GM18858 (cell line): ENCODE results near the gene POP4.
"Not testable (repeated sequence)": the region's sequence is repeated elsewhere in the genome, so short reads cannot be mapped to it uniquely, and the experiment has no call there.

Experiments
- ATAC-seq: cut with Tn5 transposase; IDR thresholded peaks from one replicate; pipeline ENCODE4 v1.9.1; 2021; ENCODE audit not compliant: unreplicated experiment

Gene POP4, protein sequence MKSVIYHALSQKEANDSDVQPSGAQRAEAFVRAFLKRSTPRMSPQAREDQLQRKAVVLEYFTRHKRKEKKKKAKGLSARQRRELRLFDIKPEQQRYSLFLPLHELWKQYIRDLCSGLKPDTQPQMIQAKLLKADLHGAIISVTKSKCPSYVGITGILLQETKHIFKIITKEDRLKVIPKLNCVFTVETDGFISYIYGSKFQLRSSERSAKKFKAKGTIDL

DNA sequence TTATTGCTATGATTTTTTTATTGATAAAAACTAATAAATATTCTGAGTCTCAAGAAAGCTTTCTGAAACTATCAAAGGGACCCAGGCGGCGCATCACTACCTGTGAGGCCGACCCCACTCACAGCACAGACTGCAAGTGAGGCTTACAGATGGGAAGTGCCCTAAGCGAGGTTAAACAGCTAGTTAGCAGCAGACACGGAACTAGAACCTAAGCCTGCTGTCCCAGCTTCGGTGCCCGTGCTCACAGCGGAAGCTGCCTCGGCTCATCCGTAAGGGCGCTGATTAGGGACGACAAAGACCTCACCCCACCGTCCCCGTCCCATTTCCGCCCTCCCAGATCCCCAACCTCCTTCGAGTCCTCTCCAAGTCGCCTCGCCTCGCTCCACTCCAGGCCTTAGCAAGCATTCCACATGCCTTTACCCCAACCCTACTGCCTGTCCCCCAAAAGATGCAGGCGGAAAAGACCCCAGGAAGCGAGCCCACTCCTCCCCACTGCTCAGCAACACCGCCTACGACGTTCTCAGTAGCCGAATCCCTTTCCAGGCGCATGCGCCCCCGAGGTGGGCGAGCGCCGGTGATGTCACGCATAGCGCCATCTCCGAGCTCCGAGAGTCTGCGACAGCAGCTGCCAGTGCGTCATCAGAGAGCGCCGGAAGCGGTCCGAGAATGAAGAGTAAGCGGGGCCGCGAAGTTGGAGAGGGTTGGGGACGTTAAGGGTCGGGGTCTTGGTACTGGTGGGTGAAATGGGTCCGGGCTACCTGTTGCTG lies at the start of gene POP4:
TSS of gene POP4 (plus strand) at position 631 of the 767 bp plus-strand sequence. CDS start at position 667, 36 bp downstream.
- peak; percentile 46 for ATAC-seq

DNA sequence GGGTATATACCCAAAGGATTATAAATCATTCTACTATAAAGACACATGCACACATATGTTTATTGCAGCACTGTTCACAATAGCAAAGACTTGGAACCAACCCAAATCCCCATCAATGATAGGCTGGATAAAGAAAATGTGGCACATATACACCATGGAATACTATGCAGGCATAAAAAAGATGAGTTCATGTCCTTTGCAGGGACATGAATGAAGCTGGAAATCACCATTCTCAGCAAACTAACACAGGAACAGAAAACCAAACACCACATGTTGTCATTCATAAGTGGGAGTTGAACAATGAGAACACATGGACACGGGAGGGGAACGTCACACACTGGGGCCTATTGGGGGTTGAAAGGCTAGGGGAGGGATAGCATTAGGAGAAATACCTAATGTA lies 47.0 kb upstream of the POP4 start:
- not testable (repeated sequence) for ATAC-seq

DNA sequence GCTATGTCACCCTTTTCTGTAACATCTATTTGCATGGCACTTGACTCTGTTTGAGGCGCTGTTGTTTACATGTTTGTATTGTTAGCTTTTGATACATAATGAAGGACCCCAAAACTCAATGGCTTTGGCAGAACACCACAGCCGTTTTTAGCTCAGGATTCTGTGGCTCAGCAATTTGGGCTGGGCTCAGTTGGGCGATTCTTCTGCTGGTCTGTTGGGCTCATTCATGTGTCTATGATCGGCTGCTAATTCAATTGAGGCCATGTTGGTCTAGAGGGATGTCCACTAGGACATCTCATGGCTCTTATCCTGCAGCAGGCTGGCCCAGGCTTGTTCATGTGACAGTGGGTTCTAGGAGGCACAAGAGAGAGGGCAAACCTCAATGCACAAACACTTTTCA lies 46.3 kb upstream of the POP4 start:
- ATAC-seq: no peak

DNA sequence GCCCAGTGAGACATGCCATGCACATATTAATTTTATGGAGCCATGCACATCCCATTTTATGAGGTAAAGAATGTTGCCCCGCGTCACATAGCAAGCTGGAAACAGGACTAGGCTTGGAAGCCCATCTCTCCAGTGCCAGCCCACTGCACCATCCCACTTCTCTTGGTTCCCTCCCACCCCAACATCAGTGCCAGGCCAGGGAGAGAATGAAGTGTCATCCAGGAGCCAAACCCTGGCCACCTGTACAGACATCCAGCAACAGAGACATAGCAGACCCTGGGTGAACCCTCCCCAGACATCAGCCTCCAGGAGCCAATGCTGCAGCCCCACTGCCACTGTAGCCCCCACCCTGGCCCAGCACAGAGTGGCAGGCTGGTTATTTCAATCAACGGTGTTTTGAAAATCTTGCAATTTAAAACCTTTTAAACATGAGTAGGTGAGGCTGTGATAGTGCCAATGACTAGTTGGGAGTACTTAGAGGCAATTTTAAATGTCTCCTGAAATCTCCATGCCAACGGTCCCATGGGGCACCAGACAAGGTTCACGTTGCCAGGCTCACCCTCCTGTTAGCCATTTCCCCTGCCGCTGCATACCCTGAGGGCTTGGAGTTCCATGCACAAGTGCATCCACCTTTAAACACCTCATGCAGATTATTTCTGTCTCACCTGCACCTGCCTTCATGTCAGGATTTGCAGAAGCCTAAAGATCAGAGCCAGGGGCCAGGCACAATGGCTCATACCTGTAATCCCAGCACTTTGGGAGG lies 45.6 kb upstream of the POP4 start:
- no peak for ATAC-seq

DNA sequence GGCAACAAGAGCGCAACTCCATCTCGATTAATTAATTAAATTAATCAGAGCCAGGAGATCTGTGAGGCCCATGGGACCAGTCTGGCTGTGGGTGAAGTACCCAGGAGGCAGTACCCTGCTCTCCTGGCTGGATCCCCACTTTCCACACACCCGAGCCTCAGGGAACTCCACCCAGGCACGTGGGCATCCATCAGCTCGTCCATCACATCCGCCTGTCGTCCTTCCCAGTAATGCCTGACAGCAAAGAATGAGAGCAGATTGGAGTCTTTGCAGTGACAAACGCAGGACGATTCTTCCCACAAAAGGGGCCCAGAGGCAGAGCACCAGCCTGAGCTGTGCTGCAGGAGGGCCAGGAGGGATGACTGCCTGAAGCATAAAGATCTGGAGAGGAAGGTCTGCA lies 44.5 kb upstream of the POP4 start:
- no peak for ATAC-seq

DNA sequence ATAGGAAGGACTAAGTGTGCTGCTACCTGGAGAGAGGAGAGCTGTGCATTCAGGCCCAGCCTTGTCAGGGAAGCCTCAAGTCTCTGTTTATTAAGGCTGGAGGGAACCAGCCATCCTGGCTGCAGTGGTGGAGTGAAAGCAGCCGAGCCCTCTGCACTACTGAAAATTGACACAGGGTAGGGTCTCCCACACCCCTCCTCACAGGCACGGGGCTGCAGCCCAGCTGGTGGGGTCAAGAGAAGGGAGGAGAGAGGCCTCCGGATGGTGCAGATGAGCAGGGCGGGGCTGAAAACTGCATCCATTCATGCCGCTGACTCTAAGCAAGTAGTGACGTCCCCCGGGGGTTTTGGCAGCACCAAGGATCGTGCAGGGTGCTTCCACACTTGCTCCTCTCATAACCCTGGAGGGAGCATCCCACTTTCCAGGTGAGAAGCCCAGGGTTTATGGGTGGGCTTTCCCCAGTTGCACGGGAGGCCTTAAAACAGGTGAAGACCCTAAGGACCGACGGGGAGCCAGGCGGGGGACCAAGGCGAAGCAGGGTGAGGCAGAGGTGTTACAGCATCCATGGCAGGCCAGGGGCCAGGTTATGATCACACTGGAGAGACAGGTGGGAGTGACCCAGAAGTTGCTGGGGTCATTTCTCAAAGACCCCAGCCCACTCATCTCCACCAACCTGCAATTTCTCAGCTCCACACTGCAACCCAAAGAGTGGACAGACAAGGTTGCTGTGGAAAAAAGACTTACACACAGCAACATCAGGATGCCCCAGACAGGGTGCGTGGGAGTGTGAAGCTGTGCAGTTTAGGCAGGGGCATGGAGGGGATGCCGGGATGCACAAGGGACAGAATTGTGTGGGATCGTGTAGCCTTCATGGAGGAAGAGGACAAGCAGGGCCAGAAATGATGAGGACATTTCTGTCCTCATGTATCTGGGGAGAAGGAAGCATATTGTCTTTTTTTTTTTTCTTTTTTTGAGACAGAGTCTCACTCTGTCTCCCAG lies 43.5 kb upstream of the POP4 start:
- ATAC-seq: no peak

DNA sequence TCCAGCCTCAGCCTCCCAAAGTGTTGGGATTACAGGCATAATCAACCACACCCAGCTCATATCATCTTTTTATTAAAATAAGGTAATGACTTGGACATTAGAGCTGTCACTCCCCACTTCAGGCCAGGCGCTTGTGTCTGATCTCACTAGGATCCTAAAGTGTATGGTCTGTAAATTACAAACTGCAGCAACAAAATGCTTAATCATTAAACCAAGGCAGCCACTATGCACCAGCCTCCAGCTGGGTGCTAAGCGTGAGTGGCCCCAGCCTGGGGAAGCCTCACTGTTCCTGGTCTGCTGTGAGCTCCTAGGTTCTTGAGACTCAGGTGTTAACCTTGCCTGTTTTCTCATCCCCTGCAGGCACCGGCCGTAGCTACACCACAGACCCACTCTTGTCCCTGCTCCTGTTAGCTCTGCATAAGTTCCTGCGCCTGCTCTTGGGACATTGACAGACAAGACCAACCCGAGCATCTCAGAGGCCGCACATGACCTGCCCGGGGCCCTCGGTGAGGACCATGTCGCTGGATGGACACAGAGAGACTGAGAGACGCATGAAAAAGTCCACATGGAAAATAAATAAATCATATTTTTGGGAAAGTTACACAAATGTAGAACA lies 42.5 kb upstream of the POP4 start:
- no peak for ATAC-seq

DNA sequence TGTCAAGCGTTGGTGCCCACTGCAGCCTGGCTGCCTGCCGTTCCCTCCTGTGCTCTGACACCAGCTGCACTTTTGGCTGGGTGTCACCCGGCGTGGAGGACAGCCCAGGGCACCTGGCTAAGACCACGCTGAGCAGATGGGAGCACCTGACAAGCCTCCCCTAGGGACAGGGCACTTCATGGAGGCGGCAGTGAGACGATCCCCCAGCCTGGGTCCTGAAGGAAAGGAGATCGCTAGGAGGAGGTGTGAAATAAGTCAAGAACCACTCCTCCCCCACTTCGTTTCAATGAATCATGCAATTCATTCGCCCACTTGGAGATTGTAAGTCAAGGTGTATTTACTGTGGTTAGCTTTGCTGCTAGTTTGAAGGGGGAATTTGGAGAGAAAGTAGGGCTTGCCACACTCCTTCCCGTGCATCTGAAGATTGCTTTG lies 41.5 kb upstream of the POP4 start:
- ATAC-seq: no peak

DNA sequence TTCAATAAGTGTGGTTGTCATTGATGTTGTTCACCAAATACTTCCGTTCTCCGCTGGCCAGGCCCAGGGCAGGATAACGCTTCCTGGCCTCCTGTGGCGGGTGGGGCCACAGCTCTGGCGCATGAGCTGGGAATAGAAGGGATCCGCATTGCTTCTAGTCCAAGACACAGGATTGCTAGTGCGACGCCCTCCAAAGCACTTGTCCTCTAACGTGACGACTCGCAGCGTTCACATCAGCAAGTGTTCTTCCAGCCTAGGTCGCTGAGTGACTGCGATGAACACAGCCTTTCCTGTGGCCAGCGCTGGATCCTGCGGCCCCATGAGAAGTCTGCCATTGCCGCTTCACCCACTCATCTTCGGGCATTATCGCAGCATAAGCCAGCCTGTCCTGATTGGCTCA lies 40.9 kb upstream of the POP4 start:
- ATAC-seq: no peak

DNA sequence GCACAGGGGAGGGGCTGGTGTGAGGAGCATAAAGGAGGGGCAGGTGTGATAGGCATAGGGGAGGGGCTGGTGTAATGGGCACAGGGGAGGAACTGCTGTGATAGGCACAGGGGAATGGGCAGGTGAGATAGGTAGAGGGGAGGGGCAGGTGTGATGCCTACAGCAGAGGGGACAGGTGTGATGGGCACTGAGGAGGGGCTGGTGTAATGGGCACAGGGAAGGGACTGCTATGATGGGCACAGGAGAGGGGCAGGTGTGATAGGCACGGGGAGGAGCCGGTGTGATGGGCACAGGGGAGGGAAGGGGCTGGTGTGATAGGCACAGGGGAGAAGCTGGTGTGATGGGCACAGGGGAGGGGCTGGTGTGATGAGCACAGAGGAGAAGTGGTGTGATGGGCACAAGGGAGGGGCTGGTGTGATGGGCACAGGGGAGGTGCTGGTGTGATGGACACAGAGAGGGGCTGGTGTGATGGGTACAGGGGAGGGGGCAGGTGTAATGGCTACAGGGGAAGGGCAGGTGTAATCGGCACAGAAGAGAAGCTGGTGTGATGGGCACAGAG lies 39.5 kb upstream of the POP4 start:
- ATAC-seq: no peak

DNA sequence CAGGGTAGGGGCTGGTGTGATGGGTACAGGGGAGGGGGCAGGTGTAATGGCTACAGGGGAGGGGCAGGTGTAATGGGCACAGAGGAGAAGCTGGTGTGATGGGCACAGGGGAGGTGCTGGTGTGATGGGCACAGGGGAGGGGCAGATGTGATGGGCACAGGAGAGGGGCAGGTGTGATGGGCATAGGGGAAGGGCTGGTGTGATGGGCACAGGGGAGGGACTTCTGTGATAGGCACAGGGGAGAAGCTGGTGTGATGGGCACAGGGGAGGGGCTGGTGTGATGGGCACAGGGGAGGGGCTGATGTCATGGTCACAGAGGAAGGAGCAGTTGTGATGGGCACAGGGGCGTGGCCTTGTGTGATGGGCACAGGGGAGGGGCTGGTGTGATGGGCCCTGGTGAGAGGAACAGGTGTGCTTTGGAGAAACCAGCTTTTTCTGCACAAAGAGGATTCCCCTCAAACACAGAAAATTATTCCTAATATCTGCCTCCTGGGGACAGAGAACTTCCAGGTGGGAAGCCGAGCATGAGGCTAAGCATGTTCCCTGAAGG lies 38.6 kb upstream of the POP4 start:
- no peak for ATAC-seq

DNA sequence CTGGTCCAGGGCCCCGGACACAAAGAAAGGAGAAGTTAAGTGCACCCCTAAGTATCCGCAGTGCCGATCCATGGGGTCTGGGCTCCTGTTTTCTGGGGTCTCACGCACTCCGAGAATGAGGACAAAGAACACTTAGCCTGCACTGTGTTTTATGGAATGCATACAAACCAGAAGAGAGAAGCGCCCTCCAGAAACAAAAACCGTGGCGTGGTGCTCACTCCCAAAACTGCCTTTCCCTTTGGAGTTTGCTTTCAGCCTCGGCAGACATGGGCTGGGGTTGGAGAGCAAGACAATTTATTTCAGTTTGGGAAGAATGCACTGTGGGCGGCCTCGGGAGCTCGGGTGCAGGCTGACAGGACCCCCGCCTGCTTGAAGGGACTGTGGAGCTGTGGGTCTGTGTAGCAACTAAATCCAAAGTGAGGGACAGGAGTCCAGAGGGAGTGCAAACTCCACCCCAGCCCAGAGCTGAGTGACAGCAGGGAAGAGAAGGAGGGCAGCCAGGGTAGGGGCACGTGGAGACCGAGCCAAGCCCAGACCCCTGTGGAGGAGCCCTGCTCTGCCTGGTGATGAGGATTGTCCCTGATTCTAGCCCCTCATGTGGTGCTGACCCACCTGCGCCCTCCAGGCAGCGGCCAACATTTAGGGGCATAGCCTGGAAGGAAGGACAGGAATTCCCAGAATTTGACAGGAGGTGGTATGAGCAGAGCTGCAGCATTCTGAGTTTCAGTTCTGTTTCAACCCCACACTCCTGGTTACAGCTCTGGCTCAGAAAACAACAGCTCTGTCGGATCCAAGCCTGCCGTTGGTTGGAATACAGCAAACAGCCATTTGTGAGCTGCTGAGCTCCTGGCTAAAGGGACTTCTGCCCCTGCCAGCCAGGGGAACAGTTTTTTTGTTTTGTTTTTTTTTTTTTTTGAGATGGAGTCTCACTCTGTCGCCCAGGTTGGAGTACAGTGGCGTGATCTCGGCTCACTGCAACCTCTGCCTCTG lies 37.8 kb upstream of the POP4 start:
- no peak for ATAC-seq

DNA sequence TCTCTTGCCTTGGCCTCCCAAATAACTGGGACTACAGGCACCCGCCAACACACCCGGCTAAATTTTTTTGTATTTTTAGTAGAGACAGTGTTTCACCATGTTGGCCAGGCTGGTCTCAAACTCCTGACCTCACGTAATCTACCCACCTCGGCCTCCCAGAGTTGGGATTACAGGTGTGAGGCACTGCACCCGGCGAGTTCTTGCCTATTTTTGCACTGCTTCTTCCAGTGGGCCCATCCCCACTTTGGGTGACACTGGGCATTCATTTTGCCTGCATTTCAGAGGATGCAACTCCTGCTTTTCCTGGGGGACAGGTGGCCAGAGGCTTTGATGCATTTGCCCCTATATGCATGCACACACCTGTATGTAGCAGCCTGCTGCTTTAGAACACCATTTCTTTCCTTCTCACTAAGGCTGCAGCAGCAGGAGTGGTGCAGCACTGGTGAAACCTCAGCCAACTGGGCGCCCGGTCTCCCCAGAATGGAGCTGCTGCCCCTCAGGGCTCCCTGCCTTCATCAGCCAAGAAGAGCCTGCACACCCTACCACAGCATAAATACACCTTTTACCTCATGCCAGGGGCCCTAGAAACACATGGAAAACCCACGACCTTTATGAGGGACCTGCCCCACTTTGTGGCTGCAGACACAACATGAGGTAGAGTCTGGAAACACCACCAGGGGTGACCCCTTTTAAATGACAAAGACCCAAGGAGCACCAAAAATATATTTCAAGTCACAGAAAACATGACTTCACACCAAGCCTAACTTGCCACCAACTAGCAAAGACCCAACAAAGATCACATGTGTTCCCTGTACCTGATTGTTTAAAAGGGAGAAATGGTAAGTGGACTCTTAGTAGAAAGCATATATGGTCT lies 36.8 kb upstream of the POP4 start:
- ATAC-seq: no peak

DNA sequence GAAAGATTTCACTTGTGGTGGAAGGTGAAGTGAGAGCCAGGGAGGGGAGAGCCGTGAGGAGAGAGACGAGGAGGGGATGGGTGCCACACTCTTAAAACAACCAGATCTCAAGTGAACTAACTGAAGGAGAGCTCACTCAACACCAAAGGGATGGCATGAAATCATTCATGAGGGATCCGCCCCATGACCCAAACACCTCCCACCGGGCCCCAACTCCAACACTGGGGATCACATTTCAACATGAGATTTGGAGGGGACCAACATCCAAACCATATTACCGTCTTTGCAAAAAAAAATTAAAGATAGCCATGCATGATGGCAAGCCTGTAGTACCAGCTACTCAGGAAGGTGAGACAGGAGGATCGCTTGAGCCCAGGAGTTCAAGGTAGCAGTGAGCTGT lies 34.9 kb upstream of the POP4 start:
- ATAC-seq: no peak

DNA sequence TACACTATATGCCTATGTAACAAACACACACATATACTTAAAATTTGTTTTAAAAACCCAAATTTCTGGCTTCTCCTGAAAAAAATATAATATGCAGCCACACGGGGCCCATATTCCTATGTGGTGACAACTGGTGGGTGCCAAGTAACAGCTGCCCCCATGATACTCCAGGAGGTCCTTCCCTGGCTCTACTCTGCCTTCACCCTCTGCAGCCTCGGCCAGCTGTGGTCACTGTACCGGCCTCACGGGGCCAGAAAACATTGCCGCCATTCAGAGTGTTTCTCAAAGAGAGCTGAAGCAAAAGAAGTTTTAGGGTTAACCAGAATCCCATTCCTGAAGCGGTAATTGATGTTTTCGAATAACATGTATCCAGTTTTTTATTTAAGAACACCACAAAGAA lies 32.6 kb upstream of the POP4 start:
- ATAC-seq: no peak

DNA sequence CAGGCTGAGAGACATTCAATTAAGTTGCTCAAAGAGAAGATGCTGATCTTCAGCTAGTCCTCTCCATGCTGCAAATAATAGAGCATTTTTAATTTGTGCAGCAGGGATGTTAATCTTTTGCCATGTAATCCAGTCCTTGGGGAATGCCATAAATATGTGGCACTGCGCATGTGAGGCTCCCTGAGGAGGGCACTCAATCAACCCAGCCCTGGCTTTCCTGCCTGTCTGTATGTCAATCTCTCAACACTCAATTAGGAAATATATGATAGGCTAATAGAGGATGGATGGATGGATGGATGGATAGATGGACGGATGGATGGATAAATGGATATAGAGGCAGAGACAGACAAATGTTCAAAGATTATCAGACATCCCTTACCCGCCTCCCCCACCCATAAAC lies 31.6 kb upstream of the POP4 start:
- ATAC-seq: no peak

DNA sequence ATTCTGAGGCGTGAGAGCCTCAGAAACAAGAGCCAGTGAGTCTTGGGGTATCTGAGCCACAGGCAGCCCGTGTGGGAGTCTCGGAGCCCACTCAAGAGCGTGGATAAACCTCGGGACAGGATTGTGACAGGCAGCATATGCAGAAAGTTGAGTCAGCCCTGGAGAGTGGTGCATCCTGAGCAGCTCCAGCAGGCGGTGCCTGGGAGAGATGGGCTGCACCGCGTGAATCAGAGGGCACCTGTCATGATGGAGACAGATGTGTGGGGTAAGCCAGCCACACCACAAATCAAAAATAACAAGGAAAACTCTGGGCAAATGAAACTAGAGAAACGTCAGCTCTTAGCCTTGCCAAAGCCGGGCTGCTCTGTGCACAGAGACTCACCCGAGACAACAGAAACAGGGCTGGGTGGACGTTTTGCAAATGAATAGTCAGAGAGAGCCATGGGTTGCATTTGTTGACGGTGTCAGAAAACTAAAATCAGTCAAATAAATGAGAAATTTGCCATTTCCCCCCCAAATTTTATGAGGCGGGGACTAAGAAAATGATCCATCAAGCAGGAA lies 30.0 kb upstream of the POP4 start:
- no peak for ATAC-seq
